BLaER1 (cell line): ENCODE measurements around the gene UBFD1.
A peak's percentile ranks its signal among the peaks of the same experiment; 100 is the strongest.
"Not testable (repeated sequence)": the region's sequence is repeated elsewhere in the genome, so short reads cannot be mapped to it uniquely, and the experiment has no call there.

Experiments
- H3K27ac ChIP-seq: shearing (Covaris generic); formaldehyde crosslinking; 2 replicates; pipeline ENCODE4 v1.8.1; 2022
- H3K27me3 ChIP-seq: shearing (Covaris generic); formaldehyde crosslinking; 2 replicates; pipeline ENCODE4 v1.8.1; 2022
- H3K36me3 ChIP-seq: shearing (Covaris generic); formaldehyde crosslinking; 2 replicates; pipeline ENCODE4 v1.8.1; 2022
- H3K4me1 ChIP-seq: shearing (Covaris generic); formaldehyde crosslinking; 2 replicates; pipeline ENCODE4 v1.8.1; 2022
- H3K4me2 ChIP-seq: shearing (Covaris generic); formaldehyde crosslinking; 2 replicates; pipeline ENCODE4 v1.8.1; 2022
- H3K4me3 ChIP-seq: shearing (Covaris generic); formaldehyde crosslinking; 2 replicates; pipeline ENCODE4 v1.8.1; 2022
- H3K9ac ChIP-seq: shearing (Covaris generic); formaldehyde crosslinking; 2 replicates; pipeline ENCODE4 v1.8.1; 2022
- H3K9me3 ChIP-seq: shearing (Covaris generic); formaldehyde crosslinking; 2 replicates; pipeline ENCODE4 v1.8.1; 2022
- H4K20me1 ChIP-seq: shearing (Covaris generic); formaldehyde crosslinking; 2 replicates; pipeline ENCODE4 v1.8.1; 2022
- Cebpa-rat ChIP-seq: shearing (Covaris generic); IDR thresholded peaks from 2 replicates; pipeline ENCODE4 v1.8.1; 2022

The UBFD1 gene, protein sequence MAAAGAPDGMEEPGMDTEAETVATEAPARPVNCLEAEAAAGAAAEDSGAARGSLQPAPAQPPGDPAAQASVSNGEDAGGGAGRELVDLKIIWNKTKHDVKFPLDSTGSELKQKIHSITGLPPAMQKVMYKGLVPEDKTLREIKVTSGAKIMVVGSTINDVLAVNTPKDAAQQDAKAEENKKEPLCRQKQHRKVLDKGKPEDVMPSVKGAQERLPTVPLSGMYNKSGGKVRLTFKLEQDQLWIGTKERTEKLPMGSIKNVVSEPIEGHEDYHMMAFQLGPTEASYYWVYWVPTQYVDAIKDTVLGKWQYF

GRCh38 chr16:23556881-23557778 lies at the start of gene UBFD1, which contains the start of gene EARS2:
Gene UBFD1 (plus strand): TSS chr16:23557727. CDS start chr16:23557743, 16 bp downstream.
Gene EARS2 (minus strand): TSS chr16:23557350. CDS start chr16:23557343, 7 bp downstream.
- peak within 1 kb of the TSS; percentile 97 for H3K4me2 ChIP-seq
- H3K9me3 ChIP-seq, result no peaks in the 10 kb centered on the region
- no peaks in the 10 kb centered on the region for H3K27me3 ChIP-seq
- H3K4me1 ChIP-seq, result peaks cover 26% of the 10 kb centered on the region
- H3K4me3 ChIP-seq, result peak within 1 kb of the TSS; percentile 100
- H3K9ac ChIP-seq, result peak within 1 kb of the TSS; percentile 97
- peak within 1 kb of the TSS; percentile 94 for H3K27ac ChIP-seq
- peaks cover 36% of the 10 kb centered on the region for H4K20me1 ChIP-seq
- no peak for TF ChIP-seq Cebpa-rat
- H3K36me3 ChIP-seq, result peaks cover 45% of the 10 kb centered on the region

- peaks cover 65% of the 10 kb centered on the region for H3K4me1 ChIP-seq
- no peaks in the 10 kb centered on the region for H3K9me3 ChIP-seq
- H3K4me2 ChIP-seq, result peak overlapping the region; percentile 95
- H3K9ac ChIP-seq, result peak overlapping the region; percentile 92
- TF ChIP-seq Cebpa-rat, result no peak
- peak overlapping the region; percentile 94 for H3K27ac ChIP-seq
- H4K20me1 ChIP-seq, result peaks cover 59% of the 10 kb centered on the region
- no peaks in the 10 kb centered on the region for H3K27me3 ChIP-seq
- peaks cover 31% of the 10 kb centered on the region for H3K36me3 ChIP-seq
- H3K4me3 ChIP-seq, result peak overlapping the region; percentile 91
These were observed 48.7 kb upstream of the UBFD1 start for GRCh38 chr16:23508589-23509440.

DNA sequence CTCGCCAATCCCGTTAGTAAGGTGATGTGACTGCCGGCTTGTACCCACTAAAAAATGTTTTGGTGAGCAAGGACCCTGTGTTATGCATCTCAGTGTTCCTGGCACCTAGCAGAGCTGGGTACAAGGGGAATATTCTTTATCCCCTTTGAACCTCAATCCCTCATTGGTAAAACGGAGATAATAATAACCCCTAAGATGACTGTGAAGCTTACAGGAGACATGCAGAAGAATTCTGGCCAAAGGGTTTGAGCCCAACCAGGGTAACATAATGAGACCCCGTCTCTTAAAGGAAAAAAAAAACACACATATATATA lies 48.1 kb upstream of the UBFD1 start:
- H3K27ac ChIP-seq, result peak overlapping the region; percentile 94

GRCh38 chr16:23509782-23510163 lies 47.8 kb upstream of the UBFD1 start:
- Histone ChIP-seq H3K9me3 (no peaks in the 10 kb centered on the region), H3K4me1 (peaks cover 60% of the 10 kb centered on the region), H3K27ac (peak overlapping the region; percentile 94), H4K20me1 (peaks cover 50% of the 10 kb centered on the region), H3K4me3 (peak overlapping the region; percentile 91), H3K9ac (peak overlapping the region; percentile 92), H3K27me3 (no peaks in the 10 kb centered on the region), H3K36me3 (peaks cover 22% of the 10 kb centered on the region), H3K4me2 (peak overlapping the region; percentile 95)
- TF ChIP-seq Cebpa-rat, result no peak

More for the DNA sequence above, 48.1 kb upstream of the UBFD1 start:
- Histone ChIP-seq H3K9ac (peak overlapping the region; percentile 92), H3K4me2 (peak overlapping the region; percentile 95), H3K9me3 (no peaks in the 10 kb centered on the region), H3K4me3 (peak overlapping the region; percentile 91), H3K27me3 (no peaks in the 10 kb centered on the region), H3K4me1 (peaks cover 60% of the 10 kb centered on the region), H3K36me3 (peaks cover 25% of the 10 kb centered on the region), H4K20me1 (peaks cover 53% of the 10 kb centered on the region)
- TF ChIP-seq Cebpa-rat, result no peak

DNA sequence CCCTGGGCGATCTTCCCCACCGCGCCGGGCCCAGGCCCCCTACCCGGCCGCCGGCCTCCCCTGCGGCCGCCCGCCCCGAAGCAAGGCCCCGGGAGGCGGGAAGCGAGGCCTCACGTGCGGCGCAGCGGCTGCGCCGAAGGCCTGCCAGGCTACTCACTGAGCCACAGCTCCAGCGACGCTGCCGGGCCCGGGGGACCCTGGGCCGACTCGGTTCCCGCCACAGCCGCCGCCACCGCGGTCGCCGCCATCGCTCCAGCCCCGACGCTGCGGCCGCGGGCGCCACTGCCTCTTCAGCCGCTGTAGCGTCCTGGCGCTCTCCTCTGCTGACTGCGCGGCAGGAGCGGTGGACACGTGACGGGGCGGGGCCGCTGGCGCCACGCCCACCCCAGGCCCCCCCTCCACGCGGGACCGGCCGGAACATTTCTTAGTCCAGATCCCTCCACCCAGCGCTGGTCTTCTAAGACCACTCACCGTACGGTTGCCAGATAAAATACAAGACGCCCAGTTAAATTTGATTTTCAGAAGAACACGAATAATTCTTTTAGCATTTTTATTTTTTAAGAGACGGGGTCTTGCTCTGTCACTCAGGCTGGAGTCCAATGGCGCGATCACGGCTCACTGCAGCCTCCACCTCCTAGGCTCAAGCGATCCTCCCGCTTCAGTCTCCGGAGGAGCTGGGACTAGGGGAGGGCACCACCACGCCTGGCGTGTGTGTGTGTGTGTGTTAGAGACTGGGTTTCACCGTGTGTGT lies 47.2 kb upstream of the UBFD1 start, which contains the start of gene GGA2:
TSS of gene GGA2 (minus strand) at position 331 of the 751 bp plus-strand sequence. CDS start at position 248, 83 bp downstream.
- TF ChIP-seq Cebpa-rat, result no peak
- H4K20me1 ChIP-seq, result peaks cover 44% of the 10 kb centered on the region
- peak within 1 kb of the TSS; percentile 91 for H3K4me3 ChIP-seq
- H3K27me3 ChIP-seq, result no peaks in the 10 kb centered on the region
- peaks cover 17% of the 10 kb centered on the region for H3K36me3 ChIP-seq
- H3K4me2 ChIP-seq, result peak within 1 kb of the TSS; percentile 95
- peak within 1 kb of the TSS; percentile 92 for H3K9ac ChIP-seq
- peak within 1 kb of the TSS; percentile 94 for H3K27ac ChIP-seq
- H3K4me1 ChIP-seq, result peaks cover 60% of the 10 kb centered on the region
- no peaks in the 10 kb centered on the region for H3K9me3 ChIP-seq

DNA sequence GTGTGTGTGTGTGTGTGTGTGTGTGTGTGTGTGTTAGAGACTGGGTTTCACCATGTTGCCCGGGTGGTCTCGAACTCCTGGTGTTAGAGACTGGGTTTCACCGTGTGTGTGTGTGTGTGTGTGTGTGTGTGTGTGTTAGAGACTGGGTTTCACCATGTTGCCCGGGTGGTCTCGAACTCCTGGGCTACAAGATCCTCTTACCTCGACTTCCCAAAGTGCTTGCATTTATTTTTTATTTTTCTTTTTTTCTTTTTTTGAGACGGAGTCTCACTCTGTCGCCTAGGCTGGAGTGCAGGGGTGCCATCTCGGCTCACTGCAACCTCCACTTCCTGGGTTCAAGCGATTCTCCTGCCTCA lies 46.6 kb upstream of the UBFD1 start:
- H3K36me3 ChIP-seq, result peaks cover 17% of the 10 kb centered on the region
- H3K4me3 ChIP-seq, result peak overlapping the region; percentile 91
- H3K27me3 ChIP-seq, H3K9me3 ChIP-seq: not testable (repeated sequence)
- peaks cover 38% of the 10 kb centered on the region for H4K20me1 ChIP-seq
- peak overlapping the region; percentile 68 for H3K4me2 ChIP-seq
- peak overlapping the region; percentile 92 for H3K9ac ChIP-seq
- H3K27ac ChIP-seq, result peak overlapping the region; percentile 94; the same call in 1 of the 2 replicates
- peaks cover 59% of the 10 kb centered on the region for H3K4me1 ChIP-seq

- Histone ChIP-seq H3K4me3 (no peak overlapping the region), H3K4me1 (peaks cover 59% of the 10 kb centered on the region), H3K27me3 (no peaks in the 10 kb centered on the region), H3K9ac (no peak overlapping the region), H3K27ac (no peak overlapping the region), H3K36me3 (peaks cover 11% of the 10 kb centered on the region), H3K4me2 (no peak overlapping the region), H4K20me1 (peaks cover 30% of the 10 kb centered on the region), H3K9me3 (no peaks in the 10 kb centered on the region)
- no peak for TF ChIP-seq Cebpa-rat
These were observed 45.8 kb upstream of the UBFD1 start for GRCh38 chr16:23511731-23512130.

DNA sequence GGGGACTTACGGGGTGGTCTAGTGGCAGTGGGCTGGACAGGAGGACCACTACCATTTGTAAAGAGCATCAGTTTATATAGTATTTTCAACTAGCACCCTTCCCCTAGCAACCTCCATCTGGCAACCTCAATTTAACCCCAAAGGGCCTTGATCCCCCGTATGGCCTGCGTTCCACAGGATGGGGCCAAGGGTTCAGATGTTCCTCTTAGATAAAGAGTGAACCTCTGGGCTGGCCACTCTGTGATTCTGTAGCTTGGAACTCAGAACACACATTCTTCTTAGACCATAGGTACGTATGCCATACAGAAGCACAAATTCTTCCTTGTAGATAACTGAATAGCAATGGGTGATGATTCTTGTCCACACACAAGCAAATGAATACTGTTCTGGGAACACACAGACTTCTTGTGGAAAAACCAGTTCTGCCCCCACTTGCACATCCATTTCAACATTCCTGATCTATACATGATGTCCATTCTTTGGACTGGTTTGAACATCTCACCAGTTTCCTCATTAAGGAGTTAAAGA lies 45.3 kb upstream of the UBFD1 start:
- Histone ChIP-seq H3K4me2 (no peak overlapping the region), H3K4me3 (no peak overlapping the region), H3K27me3 (no peaks in the 10 kb centered on the region), H3K27ac (no peak overlapping the region), H3K4me1 (peaks cover 58% of the 10 kb centered on the region), H4K20me1 (peaks cover 25% of the 10 kb centered on the region), H3K9me3 (no peaks in the 10 kb centered on the region), H3K9ac (no peak overlapping the region), H3K36me3 (peaks cover 6% of the 10 kb centered on the region)
- TF ChIP-seq Cebpa-rat, result no peak
